HG03060 (cell line): ENCODE data around the gene CEP55.
"Not testable (repeated sequence)": the region's sequence is repeated elsewhere in the genome, so short reads cannot be mapped to it uniquely, and the experiment has no call there.

Experiments
- ATAC-seq: cut with Tn5 transposase; IDR thresholded peaks from one replicate; pipeline ENCODE4 v1.9.1; 2021; ENCODE audit warnings: low read depth, moderate number of reproducible peaks; ENCODE audit not compliant: unreplicated experiment

CEP55 gene

DNA sequence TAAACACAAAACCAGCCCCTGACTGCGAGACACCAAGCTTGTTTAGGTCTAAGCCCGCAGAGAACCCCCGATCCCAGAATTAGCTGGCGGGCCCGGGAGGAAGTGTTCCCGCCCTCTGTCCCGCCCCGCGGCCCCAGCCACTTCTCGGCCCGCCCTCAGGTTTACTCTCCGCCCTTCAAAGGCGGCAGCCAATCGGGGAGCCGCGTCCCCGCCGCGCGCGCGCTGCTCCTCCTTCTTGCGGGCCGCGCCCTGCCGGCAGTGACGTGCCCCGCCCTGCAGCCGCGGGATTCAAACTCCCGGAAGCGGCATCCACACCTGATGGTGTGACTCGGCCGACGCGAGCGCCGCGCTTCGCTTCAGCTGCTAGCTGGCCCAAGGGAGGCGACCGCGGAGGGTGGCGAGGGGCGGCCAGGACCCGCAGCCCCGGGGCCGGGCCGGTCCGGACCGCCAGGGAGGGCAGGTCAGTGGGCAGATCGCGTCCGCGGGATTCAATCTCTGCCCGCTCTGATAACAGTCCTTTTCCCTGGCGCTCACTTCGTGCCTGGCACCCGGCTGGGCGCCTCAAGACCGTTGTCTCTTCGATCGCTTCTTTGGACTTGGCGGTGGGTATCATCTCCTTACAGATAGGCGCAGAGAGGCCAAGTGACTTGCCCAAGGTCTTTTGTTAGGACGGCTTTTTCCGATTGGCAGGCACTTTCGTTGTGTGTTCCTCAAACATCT is at the start of gene CEP55:
TSS of gene CEP55 (plus strand) at position 291 of the 720 bp plus-strand sequence. CDS start 3,440 bp downstream, outside the sequence.
- ATAC-seq, result peak; percentile 85

DNA sequence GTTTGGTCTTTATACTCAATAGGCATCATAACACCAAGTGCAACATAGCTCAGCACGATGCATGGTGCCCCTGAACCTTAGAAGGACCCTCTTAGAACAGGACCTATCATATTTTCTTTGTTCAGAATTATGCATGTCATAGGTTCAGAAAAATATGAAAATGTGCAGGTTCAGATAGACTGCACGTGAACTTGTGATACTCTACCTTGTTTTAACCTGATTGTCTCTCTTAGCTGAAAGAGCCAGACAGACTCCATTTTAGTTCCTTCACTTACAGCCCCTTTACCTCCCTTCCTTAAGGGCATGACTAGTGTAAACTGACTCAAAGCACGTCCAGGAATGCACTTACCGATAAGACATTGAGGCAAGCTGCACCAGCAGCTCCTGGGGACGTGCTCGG is 49.4 kb upstream of the CEP55 start:
- ATAC-seq, result no peak

DNA sequence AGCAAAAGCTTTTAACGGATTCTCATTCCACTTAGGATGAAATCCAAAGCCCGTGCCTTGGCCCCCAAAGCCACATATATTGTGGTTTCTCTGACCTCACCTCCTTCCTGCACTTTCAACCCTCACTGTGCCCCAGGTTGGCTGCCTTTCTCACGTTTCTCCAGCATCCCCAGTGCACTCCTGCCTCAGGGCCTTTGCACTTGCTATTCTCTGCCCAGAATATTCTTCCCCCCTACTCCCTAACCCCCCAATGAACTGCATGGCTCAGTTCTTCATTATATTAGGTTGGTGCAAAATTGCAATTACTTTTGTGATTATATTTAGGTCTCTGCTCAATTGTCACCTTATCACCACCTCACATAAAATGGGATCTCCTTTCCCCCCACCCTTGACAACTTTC is 48.4 kb upstream of the CEP55 start:
- no peak for ATAC-seq

DNA sequence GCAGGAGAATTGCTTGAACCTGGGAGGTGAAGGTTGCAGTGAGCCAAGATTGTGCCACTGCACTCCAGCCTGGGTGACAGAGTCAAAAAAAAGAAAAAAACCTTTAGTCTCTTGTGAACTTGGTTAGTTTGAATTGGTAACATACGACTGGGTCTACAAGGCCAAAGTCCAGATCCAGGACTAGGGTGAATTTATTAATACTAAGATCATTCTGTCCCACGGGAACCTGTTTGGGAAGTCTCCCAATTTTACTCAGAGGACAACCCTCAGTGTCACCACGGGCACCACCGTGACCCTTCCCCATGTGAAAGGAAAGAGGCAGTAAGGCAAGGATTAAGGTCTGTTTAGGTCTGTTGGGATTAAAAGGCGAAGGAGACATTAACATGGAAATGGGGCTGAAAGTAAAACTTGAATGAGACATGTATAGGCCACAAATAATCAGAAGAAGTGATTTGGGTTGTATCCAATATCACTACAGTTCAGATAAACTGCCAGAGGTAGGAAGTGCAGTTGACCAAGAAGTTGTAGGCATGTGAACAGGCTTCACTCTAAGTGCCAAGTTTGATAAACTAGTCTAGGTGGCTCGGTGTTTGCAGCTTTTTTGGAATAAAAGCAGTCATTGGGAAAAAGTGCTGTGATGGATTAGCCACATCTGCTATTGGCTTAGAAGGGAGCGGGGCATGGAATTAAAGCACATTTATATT is 45.0 kb upstream of the CEP55 start:
- no peak for ATAC-seq

- no peak for ATAC-seq
Measured at GRCh38 chr10:93452143-93452542, 44.3 kb upstream of the CEP55 start.

GRCh38 chr10:93454146-93454545 is 42.3 kb upstream of the CEP55 start:
- no peak for ATAC-seq

- no peak for ATAC-seq
Measured at GRCh38 chr10:93454736-93455135, 41.7 kb upstream of the CEP55 start.

DNA sequence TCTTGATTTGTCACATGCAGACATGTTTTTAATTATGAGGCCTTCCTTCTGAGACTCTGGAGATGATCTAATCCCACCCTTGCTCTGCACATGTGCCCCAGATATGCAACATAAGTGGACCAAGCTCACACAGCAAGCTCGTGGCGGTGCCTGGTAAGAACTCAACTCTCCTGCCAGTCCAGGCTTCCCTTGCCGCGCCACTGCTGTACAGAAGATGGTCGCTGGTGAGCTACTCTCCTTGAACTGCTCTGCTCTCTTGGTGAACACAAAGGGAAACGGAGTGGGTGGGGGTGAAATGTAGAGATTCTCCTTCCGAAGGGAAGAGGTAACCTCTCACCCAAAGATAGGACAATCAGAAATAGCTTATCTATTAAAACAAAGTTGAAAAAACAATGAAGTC is 39.9 kb upstream of the CEP55 start:
- no peak for ATAC-seq

DNA sequence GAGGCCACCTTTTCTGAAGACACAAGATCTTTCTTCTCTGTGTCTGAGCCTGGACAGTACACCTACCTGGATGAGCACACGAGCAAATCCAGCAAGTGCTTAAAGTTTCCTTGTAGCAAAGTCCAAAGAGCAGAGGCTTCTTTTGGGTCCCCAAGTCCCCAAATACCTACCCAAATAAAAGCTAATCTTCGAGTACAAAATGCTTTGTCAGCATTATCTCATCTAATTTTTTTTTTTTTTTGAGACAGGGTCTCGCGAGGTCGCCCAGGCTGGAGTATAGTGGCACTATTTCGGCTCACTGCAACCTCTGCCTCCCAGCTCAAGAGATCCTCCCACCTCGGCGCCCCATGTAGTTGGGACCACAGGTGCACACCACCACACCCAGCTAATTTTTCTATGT is 38.9 kb upstream of the CEP55 start:
- no peak for ATAC-seq

GRCh38 chr10:93458821-93459257 is 37.6 kb upstream of the CEP55 start:
- ATAC-seq, result no peak

- ATAC-seq, result no peak
Measured at GRCh38 chr10:93459466-93459865, 36.9 kb upstream of the CEP55 start.

DNA sequence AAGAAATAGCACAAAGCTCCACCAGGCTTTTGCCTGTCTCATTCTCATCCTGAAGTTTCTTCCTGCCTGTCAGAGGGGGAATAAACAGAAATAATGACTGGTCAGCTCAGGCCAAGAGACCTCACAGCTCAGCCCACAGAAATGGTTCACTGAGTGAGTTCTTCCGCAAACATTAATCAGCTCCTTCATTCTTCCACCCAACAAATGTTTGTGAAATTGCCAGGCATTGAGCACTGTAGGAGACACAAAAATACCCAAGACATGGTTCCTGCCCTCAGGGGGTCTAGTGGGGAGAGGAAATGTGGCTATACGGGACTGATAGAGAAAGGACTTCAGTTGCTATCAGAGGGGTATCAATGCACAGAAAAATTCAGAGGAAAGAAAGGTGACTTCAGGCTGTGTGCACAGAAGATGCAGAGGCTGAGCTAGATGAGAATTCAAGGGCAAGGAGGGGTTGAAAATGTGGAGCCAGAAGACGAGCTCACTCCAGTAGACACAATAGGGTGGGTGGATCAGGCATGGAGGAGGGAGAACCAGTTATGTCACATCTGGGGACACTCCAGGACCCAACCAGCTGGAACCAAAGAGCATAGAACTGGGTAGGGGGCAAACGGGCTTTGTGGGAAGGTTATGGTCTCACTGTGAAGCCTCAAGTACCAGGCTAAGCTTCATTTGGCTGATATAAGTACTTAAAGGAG is 35.2 kb upstream of the CEP55 start:
- no peak for ATAC-seq

GRCh38 chr10:93461807-93462178 is 34.6 kb upstream of the CEP55 start:
- no peak for ATAC-seq

DNA sequence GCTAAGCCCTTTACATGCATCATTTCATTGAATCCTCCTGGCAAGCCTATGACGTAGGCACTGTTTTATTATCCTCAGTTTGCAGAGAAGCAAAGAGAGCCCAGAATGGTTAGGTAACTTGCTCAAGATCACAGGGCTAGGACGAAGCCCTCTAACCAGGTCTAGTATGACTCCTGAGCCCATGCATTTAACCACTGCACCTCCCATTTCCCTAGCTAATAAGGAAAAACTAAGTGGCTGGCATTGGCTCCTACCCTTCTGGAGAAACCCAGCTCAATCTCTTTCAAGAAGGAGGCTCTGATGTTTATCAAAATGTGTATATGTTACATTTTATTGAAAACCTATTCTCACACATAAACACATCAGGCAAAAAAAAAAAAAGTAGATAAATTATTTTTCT is 34.0 kb upstream of the CEP55 start:
- ATAC-seq, result no peak

DNA sequence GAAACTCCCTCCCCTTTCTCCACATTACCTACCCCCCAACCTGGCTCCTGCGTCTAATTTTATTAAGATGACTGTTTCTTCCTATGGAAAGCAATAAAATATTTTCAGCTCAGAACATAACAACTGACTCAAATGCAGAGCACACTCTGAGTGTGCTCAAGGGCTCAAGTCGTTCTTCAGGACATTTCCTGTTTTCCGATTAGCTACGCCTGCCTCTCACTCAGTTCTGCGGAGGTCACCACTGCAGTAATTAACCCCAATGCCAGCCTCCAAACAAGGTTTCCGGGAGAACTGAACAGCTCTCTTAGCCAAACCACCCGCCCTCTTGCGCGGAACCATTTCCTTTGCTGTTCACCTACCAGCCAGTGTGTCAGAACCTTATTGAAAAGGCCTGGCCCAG is 33.5 kb upstream of the CEP55 start:
- no peak for ATAC-seq

DNA sequence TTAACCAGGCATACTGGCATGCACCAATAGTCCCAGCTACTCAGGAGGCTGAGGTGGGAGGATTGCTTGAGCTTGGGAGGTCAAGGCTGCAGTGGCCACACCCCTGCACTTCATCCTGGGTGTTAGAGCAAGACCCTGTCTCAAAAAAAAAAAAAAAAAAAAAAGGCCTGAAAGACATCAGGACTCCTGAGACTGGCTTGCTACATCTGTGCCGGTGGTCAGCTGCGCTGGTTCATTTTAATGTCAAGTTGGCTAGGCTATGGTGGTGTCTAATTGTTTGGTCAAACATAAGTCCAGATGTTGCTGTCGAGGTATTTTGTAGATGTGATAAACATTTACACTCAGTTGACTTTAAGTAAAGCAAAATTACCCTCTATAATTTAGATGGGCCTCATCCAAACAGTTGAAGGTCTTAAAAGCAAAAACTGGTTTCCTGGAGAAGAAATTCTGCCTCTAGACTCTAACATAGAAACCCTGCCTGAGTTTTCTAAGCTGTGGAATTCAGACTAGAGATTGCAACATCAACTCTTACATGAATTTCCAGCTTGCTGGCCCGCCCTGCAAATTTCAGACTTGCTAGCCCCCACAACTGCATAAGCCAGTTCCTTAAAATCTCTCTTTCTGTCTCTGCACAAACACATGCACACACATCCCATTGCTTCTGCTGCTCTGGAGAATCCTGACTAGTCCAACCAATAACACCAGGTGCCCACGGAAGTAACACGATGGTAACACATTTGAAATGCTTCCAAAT is 32.5 kb upstream of the CEP55 start:
- no peak for ATAC-seq

GRCh38 chr10:93464776-93465388 is 31.5 kb upstream of the CEP55 start:
- ATAC-seq, result no peak

DNA sequence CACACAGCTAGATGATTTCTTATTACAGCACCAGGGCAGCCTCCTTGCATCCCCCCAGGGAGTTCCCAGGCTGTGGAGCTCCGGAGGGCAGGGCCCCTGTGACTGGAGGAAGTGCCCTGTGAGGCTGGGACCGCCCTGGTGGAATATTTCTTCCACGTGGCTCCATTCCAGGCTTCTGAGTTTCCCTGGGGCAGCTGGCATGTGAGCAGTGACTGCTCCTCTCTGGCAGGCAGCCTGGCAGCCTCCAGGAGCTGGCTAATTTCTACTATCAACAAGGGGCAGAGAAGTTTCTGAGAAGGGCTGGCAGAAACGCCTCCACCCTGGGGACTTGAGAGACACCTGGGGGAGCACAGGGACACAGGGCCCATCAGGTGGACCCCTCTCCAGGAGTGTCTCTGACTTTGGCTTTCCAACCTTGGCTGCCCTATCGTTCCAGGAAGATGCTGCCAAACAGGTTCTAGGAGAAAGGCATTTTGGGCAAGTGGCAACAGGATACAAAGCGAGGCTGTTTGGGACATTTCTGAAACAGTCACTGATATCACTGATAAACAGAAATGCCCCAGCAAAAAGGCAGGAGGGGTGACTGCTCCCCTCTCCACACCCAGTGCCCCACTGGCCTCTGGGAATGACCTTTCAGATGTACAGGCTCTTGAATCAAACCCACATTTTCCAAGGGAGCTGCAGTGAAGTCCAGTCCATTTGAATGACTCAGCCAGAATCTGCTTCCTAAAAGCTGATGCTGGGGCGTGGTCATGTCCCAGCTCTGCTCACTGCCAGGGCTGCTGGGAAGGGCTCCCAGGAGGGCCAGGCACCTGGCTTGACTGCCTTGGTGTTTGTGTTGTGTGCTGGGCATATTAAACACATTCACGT is 30.4 kb upstream of the CEP55 start:
- ATAC-seq, result no peak

DNA sequence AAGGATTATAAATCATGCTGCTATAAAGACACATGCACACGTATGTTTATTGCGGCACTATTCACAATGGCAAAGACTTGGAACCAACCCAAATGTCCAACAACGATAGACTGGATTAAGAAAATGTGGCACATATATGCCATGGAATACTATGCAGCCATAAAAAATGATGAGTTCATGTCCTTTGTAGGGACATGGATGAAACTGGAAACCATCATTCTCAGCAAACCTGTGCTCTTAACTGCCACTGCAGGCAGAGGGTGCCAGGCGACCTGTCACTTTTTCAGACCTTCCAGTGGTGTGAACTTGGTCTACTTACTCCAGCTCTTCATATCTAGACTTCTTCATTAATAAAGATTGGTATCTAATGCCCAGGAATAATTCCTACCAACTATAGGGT is 28.8 kb upstream of the CEP55 start:
- ATAC-seq, result not testable (repeated sequence)
